Endothelial cell (in vitro differentiated cells): Measurements from ENCODE around the gene LRG1. TPM values are rescaled to one million over a fixed set of nuclear protein-coding genes. Genes with fewer than 3 reads are reported as not detected.
A peak's percentile ranks its signal among the peaks of the same experiment; 100 is the strongest.

Source experiments
- DNase-seq: peaks from one replicate; pipeline ENCODE4 v3.0.0; 2021; ENCODE audit warnings: low spot score
- H3K27ac Mint-ChIP-seq: one replicate; pipeline ENCODE4 v1.8.0; 2021; ENCODE audit warnings: mixed read lengths, inconsistent platforms; ENCODE audit not compliant: unreplicated experiment
- H3K27me3 Mint-ChIP-seq: one replicate; pipeline ENCODE4 v1.8.0; 2021; ENCODE audit warnings: mild to moderate bottlenecking, moderate library complexity, mixed read lengths, inconsistent platforms; ENCODE audit not compliant: unreplicated experiment
- H3K36me3 Mint-ChIP-seq: one replicate; pipeline ENCODE4 v1.8.0; 2021; ENCODE audit warnings: mild to moderate bottlenecking, low read depth, mixed read lengths, inconsistent platforms; ENCODE audit not compliant: unreplicated experiment
- H3K4me1 Mint-ChIP-seq: one replicate; pipeline ENCODE4 v1.8.0; 2021; ENCODE audit warnings: mild to moderate bottlenecking, mixed read lengths, inconsistent platforms; ENCODE audit not compliant: unreplicated experiment
- H3K4me3 Mint-ChIP-seq: one replicate; pipeline ENCODE4 v1.8.0; 2021; ENCODE audit warnings: mild to moderate bottlenecking, mixed read lengths, inconsistent platforms; ENCODE audit not compliant: unreplicated experiment
- H3K9me3 Mint-ChIP-seq: one replicate; pipeline ENCODE4 v1.8.0; 2021; ENCODE audit warnings: mixed read lengths, inconsistent platforms; ENCODE audit not compliant: unreplicated experiment
- CTCF ChIP-seq: fragments of 200-600 bp; sonication (generic); IDR thresholded peaks from one replicate; pipeline ENCODE4 v1.5.0; 2021; ENCODE audit warnings: antibody characterized with exemption; ENCODE audit not compliant: unreplicated experiment
- total RNA-seq: library from RNA; stranded (reverse); fragmentation: NEBNext Ultra II Directional; extraction: Animal tissue kit (Norgen Biotek cat#: 25700); gene quantifications from one replicate; pipeline ENCODE4 v1.2.1, GENCODE V29; 2021; ENCODE audit not compliant: unreplicated experiment

The LRG1 gene
- total RNA-seq, 1 donor from 2014 or later: 2.2 TPM

DNA sequence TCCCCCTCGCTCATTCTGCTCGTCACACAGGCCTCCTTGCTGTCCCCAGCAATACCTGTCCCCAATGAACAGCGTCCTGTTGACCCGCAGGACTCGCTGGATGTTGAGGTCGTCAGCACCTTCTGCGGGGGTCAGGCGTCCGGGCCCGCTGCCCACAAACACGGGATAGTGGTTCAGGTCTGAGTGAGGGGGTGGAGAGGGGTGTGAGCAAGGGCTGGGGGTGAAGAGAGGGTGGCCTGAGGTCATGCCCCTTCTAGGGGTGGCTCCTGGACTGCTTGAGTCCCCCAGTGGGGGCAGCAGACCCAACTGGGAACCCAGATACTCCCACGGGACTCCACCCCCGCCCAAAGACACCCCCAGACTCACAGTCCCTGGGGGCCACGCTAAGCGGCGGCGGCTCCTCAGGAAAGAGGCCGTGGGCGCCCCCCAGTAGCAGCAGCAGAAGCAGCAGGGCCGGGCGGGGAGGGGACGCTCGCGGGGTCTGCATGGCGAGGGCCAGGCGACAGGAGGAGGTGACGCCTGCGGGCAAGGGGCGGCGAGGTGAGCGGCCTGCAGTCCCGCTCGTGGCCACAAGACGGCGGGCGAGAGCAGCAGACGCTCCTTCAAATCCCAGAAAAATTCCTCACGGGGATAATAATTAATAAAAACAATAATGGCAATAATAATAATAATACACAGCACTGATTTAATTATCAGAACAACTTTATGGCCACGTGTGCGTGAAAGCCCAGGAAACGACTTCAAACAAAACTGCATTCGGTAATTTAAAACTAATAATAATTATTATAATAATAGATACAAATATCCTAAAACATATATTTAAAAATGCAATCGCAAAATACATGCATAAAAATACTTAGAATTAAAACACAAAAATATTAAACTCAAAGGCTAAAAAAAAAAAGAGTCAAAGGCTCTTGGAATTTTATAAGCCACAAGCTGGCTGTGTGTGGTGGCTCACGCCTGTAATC is 18.4 kb upstream of the LRG1 start:
- peak; percentile 72 for DNase-seq
- Mint-ChIP-seq H3K4me3 (peak overlapping the region; percentile 74), H3K36me3 (peaks cover 19% of the 10 kb centered on the region), H3K4me1 (peaks cover 13% of the 10 kb centered on the region), H3K9me3 (no peaks in the 10 kb centered on the region), H3K27me3 (peaks cover 3% of the 10 kb centered on the region), H3K27ac (no peak overlapping the region)
- peak; percentile 99 for TF ChIP-seq CTCF

GRCh38 chr19:4557144-4557970 is 17.5 kb upstream of the LRG1 start:
- TF ChIP-seq CTCF: no peak
- H3K9me3 Mint-ChIP-seq: no peaks in the 10 kb centered on the region
- peaks cover 16% of the 10 kb centered on the region for H3K4me1 Mint-ChIP-seq
- DNase-seq: no peak
- H3K27ac Mint-ChIP-seq: no peak overlapping the region
- peaks cover 6% of the 10 kb centered on the region for H3K27me3 Mint-ChIP-seq
- peak overlapping the region; percentile 51 for H3K4me3 Mint-ChIP-seq
- peaks cover 26% of the 10 kb centered on the region for H3K36me3 Mint-ChIP-seq

DNA sequence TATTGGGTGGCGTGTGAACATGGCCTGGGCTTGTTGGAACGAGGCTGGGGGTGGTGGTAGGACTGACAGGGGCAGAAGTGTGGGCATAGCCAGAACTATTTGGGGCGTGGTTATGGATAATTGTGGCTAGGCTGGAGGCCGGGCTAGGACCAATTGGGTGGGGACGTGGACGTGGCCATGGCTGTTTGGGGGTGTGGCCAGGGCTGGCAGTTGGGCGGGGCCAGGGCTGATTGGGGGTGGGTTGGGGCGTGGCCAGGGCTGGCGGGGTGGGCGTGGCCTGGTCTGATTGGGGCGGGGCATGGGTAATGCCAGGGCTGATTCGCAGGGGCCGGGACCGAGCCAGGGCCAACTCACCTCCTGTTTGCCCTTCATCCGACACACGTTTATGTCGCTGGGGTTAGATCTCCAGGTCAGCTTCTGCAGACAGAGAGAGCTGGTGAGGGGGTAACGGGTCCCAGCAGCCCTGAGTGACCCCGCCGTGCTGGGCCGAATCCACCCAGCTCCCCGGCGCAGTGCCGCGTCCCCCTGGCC is 16.8 kb upstream of the LRG1 start:
- no peaks in the 10 kb centered on the region for H3K9me3 Mint-ChIP-seq
- no peak for DNase-seq
- H3K4me3 Mint-ChIP-seq: no peak overlapping the region
- no peak for TF ChIP-seq CTCF
- peaks cover 16% of the 10 kb centered on the region for H3K4me1 Mint-ChIP-seq
- peaks cover 6% of the 10 kb centered on the region for H3K27me3 Mint-ChIP-seq
- H3K27ac Mint-ChIP-seq: no peak overlapping the region
- H3K36me3 Mint-ChIP-seq: peaks cover 29% of the 10 kb centered on the region

DNA sequence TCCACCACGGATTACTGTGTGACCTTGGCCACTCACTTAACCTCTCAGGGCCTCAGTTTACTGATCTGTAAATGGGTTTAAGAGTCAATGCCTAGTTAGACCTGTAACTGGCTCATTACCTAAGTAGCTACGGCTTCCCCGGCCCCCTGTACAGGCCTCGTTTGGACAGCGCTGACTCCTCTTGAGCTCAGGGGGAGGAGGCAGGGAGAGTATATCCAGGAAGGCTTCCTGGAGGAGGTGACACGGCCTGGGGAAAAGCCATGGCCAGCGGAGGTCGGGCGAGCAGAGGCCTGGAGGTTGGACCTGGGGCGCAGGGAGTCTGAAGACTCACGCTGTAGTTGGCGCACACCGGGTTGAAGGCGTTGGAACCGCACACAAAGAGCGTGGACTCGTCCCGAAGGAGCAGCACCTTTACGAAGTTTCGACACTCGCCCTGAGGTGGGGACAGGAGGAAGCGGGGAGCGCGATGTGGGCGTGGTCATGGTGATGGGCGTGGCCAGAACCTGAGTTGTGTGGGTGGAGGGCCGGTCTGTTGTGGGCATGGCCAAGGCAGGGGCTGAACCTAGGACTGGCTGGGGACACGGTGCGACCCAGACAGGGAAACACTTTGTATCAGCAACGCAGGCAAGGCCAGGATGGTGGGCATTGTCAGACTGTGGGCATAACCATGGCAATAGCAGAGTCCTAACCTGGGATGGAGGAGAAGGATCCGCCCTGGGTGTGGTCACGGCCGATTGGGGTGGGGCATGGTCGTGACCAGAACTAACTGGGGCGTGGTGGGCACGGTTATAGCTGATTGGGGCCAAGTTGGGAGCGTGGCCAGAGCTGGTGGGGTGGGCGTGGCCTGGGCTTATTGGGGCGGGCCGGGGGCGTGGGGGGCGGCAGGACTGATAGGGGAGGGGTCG is 16.1 kb upstream of the LRG1 start:
- Mint-ChIP-seq H3K9me3 (no peaks in the 10 kb centered on the region), H3K4me3 (no peak overlapping the region), H3K36me3 (peaks cover 30% of the 10 kb centered on the region), H3K27ac (no peak overlapping the region), H3K4me1 (peaks cover 16% of the 10 kb centered on the region), H3K27me3 (peaks cover 6% of the 10 kb centered on the region)
- DNase-seq: no peak
- no peak for TF ChIP-seq CTCF
